Liver (tissue), 9 donors: ENCODE data around the gene HYCC2. TPM values are rescaled to one million over a fixed set of nuclear protein-coding genes. Genes with fewer than 3 reads are reported as not detected.
A peak's percentile ranks its signal among the peaks of the same experiment; 100 is the strongest.

Source experiments
- DNase-seq: peaks from one replicate; pipeline ENCODE4 v3.0.0-alpha.2; 2017; ENCODE audit warnings: low spot score
- H3K27ac ChIP-seq, 2 donors: one replicate each; pipeline ENCODE4 v1.7.0; 2013; ENCODE audit warnings: inconsistent platforms in 2 of 2, low read length in 2 of 2, control low read depth in 1 of 2, low read depth in 1 of 2, mild to moderate bottlenecking in 1 of 2
- H3K27me3 ChIP-seq, 4 donors: one replicate each; pipeline versions ENCODE4 v1.6.1 to v1.7.0; 2013; ENCODE audit warnings: low read length in 3 of 4, inconsistent platforms in 1 of 4, mild to moderate bottlenecking in 1 of 4, moderate library complexity in 1 of 4; ENCODE audit not compliant: control insufficient read depth in 4 of 4, insufficient read depth in 4 of 4
- H3K36me3 ChIP-seq, 4 donors: one replicate each; pipeline versions ENCODE4 v1.6.1 to v1.7.0; 2013; ENCODE audit warnings: low read length in 3 of 4, mild to moderate bottlenecking in 3 of 4, low read depth in 1 of 4, moderate library complexity in 1 of 4; ENCODE audit not compliant: control insufficient read depth in 4 of 4, insufficient read depth in 3 of 4
- H3K4me1 ChIP-seq, 4 donors: one replicate each; pipeline versions ENCODE4 v1.6.1 to v1.7.0; 2013; ENCODE audit warnings: low read length in 3 of 4, mild to moderate bottlenecking in 3 of 4, moderate library complexity in 1 of 4; ENCODE audit not compliant: control insufficient read depth in 4 of 4, insufficient read depth in 4 of 4
- H3K4me3 ChIP-seq, 3 donors: one replicate each; pipeline versions ENCODE4 v1.6.1 to v1.7.0; 2013; ENCODE audit warnings: low read length in 3 of 3, control low read depth in 1 of 3, low read depth in 1 of 3, mild to moderate bottlenecking in 1 of 3
- H3K9ac ChIP-seq, 2 donors: one replicate each; pipeline ENCODE4 v1.7.0; 2013; ENCODE audit warnings: low read length in 2 of 2, mild to moderate bottlenecking in 2 of 2, moderate library complexity in 2 of 2, control low read depth in 1 of 2, low read depth in 1 of 2
- H3K9me3 ChIP-seq, 4 donors: one replicate each; pipeline versions ENCODE4 v1.6.1 to v1.7.0; 2013; ENCODE audit warnings: low read length in 3 of 4; ENCODE audit not compliant: control insufficient read depth in 4 of 4
- EGR1 ChIP-seq, 2 donors: IDR thresholded peaks; 2 replicates each; pipeline ENCODE4 v1.6.1; 2016 to 2018; ENCODE audit warnings: antibody characterized with exemption in 2 of 2, low read depth in 2 of 2
- FOXA1 ChIP-seq: IDR thresholded peaks from 2 replicates; pipeline ENCODE4 v1.6.1; 2016; ENCODE audit warnings: antibody characterized with exemption
- FOXA2 ChIP-seq: IDR thresholded peaks from 2 replicates; pipeline ENCODE4 v1.6.1; 2016; ENCODE audit warnings: antibody characterized with exemption
- GABPA ChIP-seq, 2 donors: IDR thresholded peaks in 1 of 2; conservative IDR thresholded peaks in 1 of 2; 2 replicates each; pipeline ENCODE4 v1.6.1; 2016; ENCODE audit warnings: antibody characterized with exemption in 2 of 2, mild to moderate bottlenecking in 1 of 2, moderate library complexity in 1 of 2
- HNF4A ChIP-seq, 2 donors: conservative IDR thresholded peaks; 2 replicates each; pipeline ENCODE4 v1.6.1; 2016; ENCODE audit warnings: antibody characterized with exemption in 2 of 2, mild to moderate bottlenecking in 2 of 2
- HNF4G ChIP-seq: IDR thresholded peaks from 2 replicates; pipeline ENCODE4 v1.6.1; 2016; ENCODE audit warnings: antibody characterized with exemption
- JUND ChIP-seq, 2 donors: IDR thresholded peaks; 2 replicates each; pipeline ENCODE4 v1.6.1; 2016; ENCODE audit warnings: antibody characterized with exemption in 2 of 2
- NR2F2 ChIP-seq: IDR thresholded peaks from 2 replicates; pipeline ENCODE4 v1.6.1; 2016; ENCODE audit warnings: antibody characterized with exemption
- RAD21 ChIP-seq, 2 donors: IDR thresholded peaks; 2 replicates each; pipeline ENCODE4 v1.6.1; 2016; ENCODE audit warnings: antibody characterized with exemption in 2 of 2, mild to moderate bottlenecking in 2 of 2
- RXRA ChIP-seq, 2 donors: IDR thresholded peaks; 2 replicates each; pipeline ENCODE4 v1.6.1; 2017 to 2018; ENCODE audit warnings: antibody characterized with exemption in 2 of 2, mild to moderate bottlenecking in 1 of 2
- SP1 ChIP-seq: IDR thresholded peaks from 2 replicates; pipeline ENCODE4 v1.6.1; 2018; ENCODE audit warnings: antibody characterized with exemption, mild to moderate bottlenecking
- TAF1 ChIP-seq: conservative IDR thresholded peaks from 2 replicates; pipeline ENCODE4 v1.6.1; 2016; ENCODE audit warnings: antibody characterized with exemption, mild to moderate bottlenecking
- YY1 ChIP-seq: IDR thresholded peaks from 2 replicates; pipeline ENCODE4 v1.6.1; 2016; ENCODE audit warnings: antibody characterized with exemption, mild to moderate bottlenecking
- WGBS: extraction: QIAGEN DNeasy Blood & Tissue Kit; methylation state at CpG from one replicate; pipeline ENCODE4 v1.1.7; 2013; 5-methylcytosine and 5-hydroxymethylcytosine counted together
- polyA plus RNA-seq, 2 donors: library from polyadenylated mRNA; stranded (reverse) in 1 of 2; unstranded in 1 of 2; fragments of 200-250 nt in 1 of 2; fragments of >200 nt in 1 of 2; fragmentation: Nextera tagmentation in 1 of 2; extraction: Ambion mirVana in 1 of 2; gene quantifications; one replicate each; pipeline versions ENCODE4 v1.2.1 to v1.2.3, GENCODE V29; 2013 to 2015
- total RNA-seq, 2 donors: library from RNA; depleted of rRNA; stranded (reverse); fragments of >200 nt; gene quantifications; one replicate each; pipeline ENCODE4 v1.2.3, GENCODE V29; 2014
- TF ChIP-seq, protein P1 (sequence below): fragments of 150-350 bp; IDR thresholded peaks from 2 replicates; pipeline ENCODE4 v1.5.1; 2017; ENCODE audit warnings: improper control_type of control experiment, low read depth, low read length; ENCODE audit not compliant: missing input control
- TF ChIP-seq, protein P2 (sequence below): IDR thresholded peaks from 2 replicates; pipeline ENCODE4 v1.6.1; 2016; ENCODE audit warnings: antibody characterized with exemption, mild to moderate bottlenecking
- TF ChIP-seq, protein P3 (sequence below): IDR thresholded peaks from 2 replicates; pipeline ENCODE4 v1.6.1; 2016; ENCODE audit warnings: antibody characterized with exemption
- TF ChIP-seq, protein P4 (sequence below): IDR thresholded peaks from 2 replicates; pipeline ENCODE4 v1.6.1; 2016; ENCODE audit warnings: antibody characterized with exemption
- TF ChIP-seq, protein P5 (sequence below): IDR thresholded peaks from 2 replicates; pipeline ENCODE4 v1.6.1; 2016; ENCODE audit warnings: antibody characterized with exemption
- donor health status: healthy.
- donor health status: healthy.
- donor health status: healthy.
- donor health status: healthy.
- donor health status: healthy.

Gene HYCC2
- 10 to 100 TPM in 1 of 2 donors, 1 to 10 TPM in 1; 7.7 to 15.4 TPM for total RNA-seq
- 1 to 10 TPM; 1.5 to 3.9 TPM for polyA plus RNA-seq

DNA sequence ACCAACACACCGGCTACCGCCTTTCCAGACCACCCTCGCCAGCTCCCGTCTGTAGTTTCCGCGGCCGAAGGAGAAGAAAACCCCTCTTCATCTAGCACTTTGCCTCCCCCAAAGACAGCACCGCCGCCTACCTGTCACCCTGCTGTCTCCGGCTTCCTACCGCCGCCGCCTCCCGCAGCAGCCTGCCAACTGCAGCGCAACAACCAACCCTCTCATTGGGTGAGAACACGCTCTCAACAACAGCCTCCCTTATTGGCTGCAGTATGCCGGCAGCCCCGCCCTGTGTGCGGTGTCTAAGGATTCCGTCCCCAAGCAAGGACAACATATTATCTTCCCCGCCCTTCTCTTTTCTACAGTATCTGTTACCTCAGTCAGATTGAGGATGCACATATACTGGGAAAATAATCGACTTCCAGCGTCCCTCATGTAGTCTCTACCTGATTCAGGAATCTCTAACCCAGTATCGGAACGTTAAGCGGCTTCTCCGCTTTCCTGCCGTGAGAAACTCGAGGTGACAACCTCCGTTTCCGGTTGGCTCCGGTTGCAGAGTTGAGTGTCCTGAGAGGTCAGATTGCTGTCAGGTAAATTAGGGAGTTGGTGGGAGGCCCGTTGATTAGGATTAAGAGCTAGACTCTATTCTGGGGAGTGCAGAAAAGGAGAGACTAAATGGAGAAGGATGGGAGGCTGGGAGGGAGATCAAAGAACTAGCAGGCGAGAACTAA, at the start of gene HYCC2, which contains the start of gene NDUFB3:
Gene HYCC2, minus strand, starts transcription at position 193 of the 722 bp plus-strand sequence. CDS start 47,662 bp downstream, outside the sequence.
Gene NDUFB3, plus strand, starts transcription at position 523 of the 722 bp plus-strand sequence. CDS start 6,882 bp downstream, outside the sequence.
- H3K4me1 ChIP-seq = peaks cover 7 to 43% (median 39%) of the 10 kb centered on the region in 4 donors
- no peaks in the 10 kb centered on the region for H3K27me3 ChIP-seq
- peak; percentile 36 for TF ChIP-seq TAF1
- peak; percentile 18 for TF ChIP-seq HNF4G
- TF ChIP-seq, protein P1, sequence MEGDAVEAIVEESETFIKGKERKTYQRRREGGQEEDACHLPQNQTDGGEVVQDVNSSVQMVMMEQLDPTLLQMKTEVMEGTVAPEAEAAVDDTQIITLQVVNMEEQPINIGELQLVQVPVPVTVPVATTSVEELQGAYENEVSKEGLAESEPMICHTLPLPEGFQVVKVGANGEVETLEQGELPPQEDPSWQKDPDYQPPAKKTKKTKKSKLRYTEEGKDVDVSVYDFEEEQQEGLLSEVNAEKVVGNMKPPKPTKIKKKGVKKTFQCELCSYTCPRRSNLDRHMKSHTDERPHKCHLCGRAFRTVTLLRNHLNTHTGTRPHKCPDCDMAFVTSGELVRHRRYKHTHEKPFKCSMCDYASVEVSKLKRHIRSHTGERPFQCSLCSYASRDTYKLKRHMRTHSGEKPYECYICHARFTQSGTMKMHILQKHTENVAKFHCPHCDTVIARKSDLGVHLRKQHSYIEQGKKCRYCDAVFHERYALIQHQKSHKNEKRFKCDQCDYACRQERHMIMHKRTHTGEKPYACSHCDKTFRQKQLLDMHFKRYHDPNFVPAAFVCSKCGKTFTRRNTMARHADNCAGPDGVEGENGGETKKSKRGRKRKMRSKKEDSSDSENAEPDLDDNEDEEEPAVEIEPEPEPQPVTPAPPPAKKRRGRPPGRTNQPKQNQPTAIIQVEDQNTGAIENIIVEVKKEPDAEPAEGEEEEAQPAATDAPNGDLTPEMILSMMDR = peak; percentile 29
- TF ChIP-seq FOXA1 = peak; percentile 60
- TF ChIP-seq, protein P2, sequence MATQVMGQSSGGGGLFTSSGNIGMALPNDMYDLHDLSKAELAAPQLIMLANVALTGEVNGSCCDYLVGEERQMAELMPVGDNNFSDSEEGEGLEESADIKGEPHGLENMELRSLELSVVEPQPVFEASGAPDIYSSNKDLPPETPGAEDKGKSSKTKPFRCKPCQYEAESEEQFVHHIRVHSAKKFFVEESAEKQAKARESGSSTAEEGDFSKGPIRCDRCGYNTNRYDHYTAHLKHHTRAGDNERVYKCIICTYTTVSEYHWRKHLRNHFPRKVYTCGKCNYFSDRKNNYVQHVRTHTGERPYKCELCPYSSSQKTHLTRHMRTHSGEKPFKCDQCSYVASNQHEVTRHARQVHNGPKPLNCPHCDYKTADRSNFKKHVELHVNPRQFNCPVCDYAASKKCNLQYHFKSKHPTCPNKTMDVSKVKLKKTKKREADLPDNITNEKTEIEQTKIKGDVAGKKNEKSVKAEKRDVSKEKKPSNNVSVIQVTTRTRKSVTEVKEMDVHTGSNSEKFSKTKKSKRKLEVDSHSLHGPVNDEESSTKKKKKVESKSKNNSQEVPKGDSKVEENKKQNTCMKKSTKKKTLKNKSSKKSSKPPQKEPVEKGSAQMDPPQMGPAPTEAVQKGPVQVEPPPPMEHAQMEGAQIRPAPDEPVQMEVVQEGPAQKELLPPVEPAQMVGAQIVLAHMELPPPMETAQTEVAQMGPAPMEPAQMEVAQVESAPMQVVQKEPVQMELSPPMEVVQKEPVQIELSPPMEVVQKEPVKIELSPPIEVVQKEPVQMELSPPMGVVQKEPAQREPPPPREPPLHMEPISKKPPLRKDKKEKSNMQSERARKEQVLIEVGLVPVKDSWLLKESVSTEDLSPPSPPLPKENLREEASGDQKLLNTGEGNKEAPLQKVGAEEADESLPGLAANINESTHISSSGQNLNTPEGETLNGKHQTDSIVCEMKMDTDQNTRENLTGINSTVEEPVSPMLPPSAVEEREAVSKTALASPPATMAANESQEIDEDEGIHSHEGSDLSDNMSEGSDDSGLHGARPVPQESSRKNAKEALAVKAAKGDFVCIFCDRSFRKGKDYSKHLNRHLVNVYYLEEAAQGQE = no peak
- peak; percentile 76 for TF ChIP-seq YY1
- TF ChIP-seq HNF4A (conservative IDR thresholded peaks at IDR 0.05) = peak in 1 of 2 donors; percentile 29
- peak; percentile 57 to 79 for TF ChIP-seq RXRA (IDR thresholded peaks at IDR 0.05)
- peak in 1 of 2 donors; percentile 37 for TF ChIP-seq JUND (IDR thresholded peaks at IDR 0.05)
- TF ChIP-seq, protein P3, sequence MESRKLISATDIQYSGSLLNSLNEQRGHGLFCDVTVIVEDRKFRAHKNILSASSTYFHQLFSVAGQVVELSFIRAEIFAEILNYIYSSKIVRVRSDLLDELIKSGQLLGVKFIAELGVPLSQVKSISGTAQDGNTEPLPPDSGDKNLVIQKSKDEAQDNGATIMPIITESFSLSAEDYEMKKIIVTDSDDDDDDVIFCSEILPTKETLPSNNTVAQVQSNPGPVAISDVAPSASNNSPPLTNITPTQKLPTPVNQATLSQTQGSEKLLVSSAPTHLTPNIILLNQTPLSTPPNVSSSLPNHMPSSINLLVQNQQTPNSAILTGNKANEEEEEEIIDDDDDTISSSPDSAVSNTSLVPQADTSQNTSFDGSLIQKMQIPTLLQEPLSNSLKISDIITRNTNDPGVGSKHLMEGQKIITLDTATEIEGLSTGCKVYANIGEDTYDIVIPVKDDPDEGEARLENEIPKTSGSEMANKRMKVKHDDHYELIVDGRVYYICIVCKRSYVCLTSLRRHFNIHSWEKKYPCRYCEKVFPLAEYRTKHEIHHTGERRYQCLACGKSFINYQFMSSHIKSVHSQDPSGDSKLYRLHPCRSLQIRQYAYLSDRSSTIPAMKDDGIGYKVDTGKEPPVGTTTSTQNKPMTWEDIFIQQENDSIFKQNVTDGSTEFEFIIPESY = peak; percentile 64
- peak; percentile 47 to 58 for TF ChIP-seq RAD21 (IDR thresholded peaks at IDR 0.05)
- TF ChIP-seq NR2F2 = peak; percentile 90
- peak; percentile 99 for TF ChIP-seq GABPA (IDR thresholded peaks at IDR 0.05 in 1 of 2, conservative IDR thresholded peaks at IDR 0.05 in 1 of 2)
- TF ChIP-seq, protein P4, sequence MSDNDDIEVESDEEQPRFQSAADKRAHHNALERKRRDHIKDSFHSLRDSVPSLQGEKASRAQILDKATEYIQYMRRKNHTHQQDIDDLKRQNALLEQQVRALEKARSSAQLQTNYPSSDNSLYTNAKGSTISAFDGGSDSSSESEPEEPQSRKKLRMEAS = peak; percentile 82
- TF ChIP-seq SP1 = peak; percentile 94
- TF ChIP-seq EGR1 (IDR thresholded peaks at IDR 0.05; ENCODE audit: low read depth in 2 of 2) = peak; percentile 35 to 63
- TF ChIP-seq, protein P5, sequence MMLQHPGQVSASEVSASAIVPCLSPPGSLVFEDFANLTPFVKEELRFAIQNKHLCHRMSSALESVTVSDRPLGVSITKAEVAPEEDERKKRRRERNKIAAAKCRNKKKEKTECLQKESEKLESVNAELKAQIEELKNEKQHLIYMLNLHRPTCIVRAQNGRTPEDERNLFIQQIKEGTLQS = peak; percentile 41
- TF ChIP-seq FOXA2 = no peak
- no peaks in the 10 kb centered on the region for H3K9me3 ChIP-seq
- H3K36me3 ChIP-seq = no peaks in the 10 kb centered on the region
- H3K9ac ChIP-seq = peak within 1 kb of the TSS; percentile 55 to 100
- DNase-seq = peak; percentile 94
- H3K4me3 ChIP-seq = peak within 1 kb of the TSS; percentile 88 to 100 (median 90)
- peak within 1 kb of the TSS; percentile 94 to 96 for H3K27ac ChIP-seq
- WGBS = under 1% methylated on average over 34 of the region's 34 CpGs
